Karpas-422 (cell line): ENCODE results near the gene COA1. TPM values are rescaled to one million over a fixed set of nuclear protein-coding genes. Genes with fewer than 3 reads are reported as not detected.
"Not testable (repeated sequence)": the region's sequence is repeated elsewhere in the genome, so short reads cannot be mapped to it uniquely, and the experiment has no call there.

Experiments used
- DNase-seq: peaks from one replicate; pipeline ENCODE4 v3.0.0-alpha.2; 2015
- H2AFZ ChIP-seq: fragments of 200-600 bp; sonication (generic); 2 replicates; pipeline ENCODE4 v1.6.1; 2014; ENCODE audit warnings: antibody characterized with exemption, low read length, mixed read lengths
- H3K27ac ChIP-seq: fragments of 200-600 bp; sonication (generic); 2 replicates; pipeline ENCODE4 v1.5.1; 2014; ENCODE audit warnings: mild to moderate bottlenecking, low read length, moderate library complexity
- H3K27me3 ChIP-seq: fragments of 200-600 bp; sonication (generic); 2 replicates; pipeline ENCODE4 v1.6.1; 2014; ENCODE audit warnings: low read length, mixed read lengths
- H3K36me3 ChIP-seq: fragments of 200-600 bp; sonication (generic); 2 replicates; pipeline ENCODE4 v1.6.1; 2014; ENCODE audit warnings: low read length, mixed read lengths; ENCODE audit not compliant: insufficient read depth
- H3K4me1 ChIP-seq: fragments of 200-600 bp; sonication (generic); 2 replicates; pipeline ENCODE4 v1.6.1; 2014; ENCODE audit warnings: mild to moderate bottlenecking, low read length, mixed read lengths
- H3K4me2 ChIP-seq: fragments of 200-600 bp; sonication (generic); 2 replicates; pipeline ENCODE4 v1.6.1; 2014; ENCODE audit warnings: low read length, low read depth, mild to moderate bottlenecking; ENCODE audit not compliant: poor library complexity, severe bottlenecking
- H3K4me3 ChIP-seq: fragments of 200-600 bp; sonication (generic); 2 replicates; pipeline ENCODE4 v1.5.1; 2014; ENCODE audit warnings: mild to moderate bottlenecking, antibody characterized with exemption, low read length, mixed read lengths
- H3K79me2 ChIP-seq: fragments of 200-600 bp; sonication (generic); 2 replicates; pipeline ENCODE4 v1.6.1; 2014; ENCODE audit warnings: mild to moderate bottlenecking, low read length, mixed read lengths
- H3K9ac ChIP-seq: fragments of 200-600 bp; sonication (generic); 2 replicates; pipeline ENCODE4 v1.6.0; 2014; ENCODE audit warnings: low read length
- H3K9me2 ChIP-seq: fragments of 200-600 bp; sonication (generic), shearing (Covaris generic); replicated peaks from 2 replicates; pipeline ENCODE4 v1.6.0; 2014; ENCODE audit warnings: mild to moderate bottlenecking, low read length, moderate library complexity; ENCODE audit not compliant: insufficient read depth
- H3K9me3 ChIP-seq: fragments of 300-700, 200-600 bp; sonication (generic); 2 replicates; pipeline ENCODE4 v1.6.1; 2014; ENCODE audit warnings: low read length, mixed read lengths
- H4K20me1 ChIP-seq: fragments of 200-600 bp; sonication (generic); 2 replicates; pipeline ENCODE4 v1.6.1; 2014; ENCODE audit warnings: mild to moderate bottlenecking, antibody characterized with exemption, low read length, low read depth; ENCODE audit not compliant: insufficient read depth
- total RNA-seq: library from RNA; depleted of rRNA; stranded (reverse); fragments of >200 nt; shearing (Covaris generic); gene quantifications from 2 replicates; pipeline ENCODE4 v1.2.3, GENCODE V29; 2014; ENCODE audit warnings: low replicate concordance

The COA1 gene
- total RNA-seq, 1 experiment from 2014 or later, result 60.2 TPM

DNA sequence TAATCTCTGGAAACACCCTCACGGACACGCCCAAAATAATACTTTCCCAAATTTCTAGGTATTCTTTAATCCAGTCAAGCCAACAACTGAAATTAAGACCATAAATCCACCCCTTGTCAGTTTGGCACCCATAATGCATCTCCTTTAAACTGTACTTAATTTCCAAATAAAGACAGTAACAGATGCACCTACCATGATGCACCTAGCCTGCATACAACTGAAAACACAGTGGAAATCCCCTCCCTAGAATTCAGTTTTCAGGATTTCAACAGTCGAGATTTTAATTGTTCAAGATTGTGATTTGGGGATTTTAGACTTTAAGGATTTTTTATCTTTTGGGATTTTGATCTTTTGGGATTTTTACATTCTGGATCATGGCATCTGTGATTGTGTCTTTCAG, 129.3 kb downstream of the COA1 start:
- no peaks in the 10 kb centered on the region; the same call in 1 of the 2 replicates for H4K20me1 ChIP-seq
- H3K36me3 ChIP-seq, result no peaks in the 10 kb centered on the region
- no peak for DNase-seq
- H3K9me3 ChIP-seq, result no peaks in the 10 kb centered on the region
- no peaks in the 10 kb centered on the region for H3K9me2 ChIP-seq
- H3K4me3 ChIP-seq, result no peak overlapping the region
- H3K9ac ChIP-seq, result no peak overlapping the region
- no peak overlapping the region for H3K27ac ChIP-seq
- no peaks in the 10 kb centered on the region for H3K27me3 ChIP-seq
- H3K79me2 ChIP-seq, result no peaks in the 10 kb centered on the region
- H2AFZ ChIP-seq, result no peak overlapping the region
- no peak overlapping the region for H3K4me2 ChIP-seq
- no peaks in the 10 kb centered on the region for H3K4me1 ChIP-seq

DNA sequence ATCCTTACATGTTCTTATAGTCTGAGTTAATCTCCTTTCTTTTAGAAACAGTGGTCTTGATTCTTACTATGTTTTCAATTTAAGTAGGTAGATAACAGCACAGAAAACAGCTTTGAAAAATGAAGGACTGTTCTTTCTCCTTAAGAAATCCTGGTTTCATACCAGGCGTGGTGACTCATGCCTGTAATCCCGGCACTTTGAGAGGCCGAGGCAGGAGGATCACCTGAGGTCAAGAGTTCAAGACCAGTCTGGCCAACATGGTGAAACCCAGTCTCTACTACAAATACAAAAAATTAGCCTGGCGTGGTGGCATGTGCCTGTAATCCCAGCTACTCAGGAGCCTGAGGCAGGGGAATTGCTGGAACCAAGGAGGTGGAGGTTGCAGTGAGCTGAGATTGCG, 132.9 kb downstream of the COA1 start:
- H3K79me2 ChIP-seq, H3K9me3 ChIP-seq, H3K27me3 ChIP-seq, H3K9me2 ChIP-seq, H3K4me2 ChIP-seq, H2AFZ ChIP-seq, H3K4me1 ChIP-seq, H3K27ac ChIP-seq, H4K20me1 ChIP-seq, DNase-seq, H3K4me3 ChIP-seq, H3K36me3 ChIP-seq, H3K9ac ChIP-seq: not testable (repeated sequence)

DNA sequence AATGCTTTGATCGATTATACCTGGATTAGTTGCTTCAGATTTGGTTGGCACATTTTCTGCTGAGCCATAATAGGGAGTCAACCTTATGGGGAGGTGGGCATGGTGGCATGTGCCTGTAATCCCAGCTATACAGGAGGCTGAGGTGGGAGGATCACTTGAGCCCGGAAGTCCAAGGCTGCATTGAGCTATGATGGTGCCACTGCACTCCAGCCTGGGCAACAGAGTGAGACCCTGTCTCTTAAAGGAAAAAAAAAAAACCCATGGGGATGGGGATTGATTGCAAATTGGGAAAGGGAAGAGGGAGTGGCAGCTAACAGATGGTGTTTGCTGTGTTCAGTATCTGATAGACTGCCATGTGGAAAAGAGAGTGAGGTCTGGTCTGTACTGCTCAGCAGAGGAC, 135.3 kb downstream of the COA1 start:
- no peak overlapping the region for H3K9ac ChIP-seq
- peaks cover 7% of the 10 kb centered on the region; the same call in 1 of the 2 replicates for H4K20me1 ChIP-seq
- no peaks in the 10 kb centered on the region for H3K4me1 ChIP-seq
- H3K27ac ChIP-seq, result no peak overlapping the region
- no peaks in the 10 kb centered on the region for H3K9me3 ChIP-seq
- no peaks in the 10 kb centered on the region for H3K27me3 ChIP-seq
- H3K79me2 ChIP-seq, result no peaks in the 10 kb centered on the region
- H3K9me2 ChIP-seq, result no peaks in the 10 kb centered on the region
- H2AFZ ChIP-seq, result no peak overlapping the region
- H3K36me3 ChIP-seq, result no peaks in the 10 kb centered on the region
- DNase-seq, result no peak
- no peak overlapping the region for H3K4me2 ChIP-seq
- H3K4me3 ChIP-seq, result no peak overlapping the region

GRCh38 chr7:43593010-43593409, 136.3 kb downstream of the COA1 start:
- no peaks in the 10 kb centered on the region for H3K4me1 ChIP-seq
- no peaks in the 10 kb centered on the region for H3K9me2 ChIP-seq
- H3K79me2 ChIP-seq, result no peaks in the 10 kb centered on the region
- H2AFZ ChIP-seq, result no peak overlapping the region
- no peaks in the 10 kb centered on the region for H3K36me3 ChIP-seq
- H3K27ac ChIP-seq, result no peak overlapping the region
- DNase-seq, result no peak
- peaks cover 10% of the 10 kb centered on the region; the same call in 1 of the 2 replicates for H4K20me1 ChIP-seq
- no peak overlapping the region for H3K4me3 ChIP-seq
- H3K4me2 ChIP-seq, result no peak overlapping the region
- no peaks in the 10 kb centered on the region for H3K9me3 ChIP-seq
- H3K27me3 ChIP-seq, result no peaks in the 10 kb centered on the region
- H3K9ac ChIP-seq, result no peak overlapping the region

DNA sequence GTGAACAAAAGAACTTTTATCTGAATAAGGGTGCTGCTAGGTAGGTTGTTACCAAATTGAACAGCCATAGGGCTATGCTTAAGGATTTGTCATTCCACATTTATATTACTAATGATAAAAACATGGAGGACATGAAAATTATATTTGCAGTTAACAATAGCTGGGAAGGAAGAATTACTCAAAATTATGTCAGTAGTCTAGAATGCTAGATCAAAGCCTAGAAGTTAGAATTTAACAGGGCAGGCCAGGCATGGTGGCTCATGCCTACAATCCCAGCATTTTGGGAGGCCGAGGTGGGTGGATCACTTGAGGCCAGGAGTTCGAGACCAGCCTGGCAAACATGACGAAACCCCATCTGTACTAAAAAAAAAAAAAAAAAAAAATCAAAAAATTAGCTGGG, 137.0 kb downstream of the COA1 start:
- Histone ChIP-seq H3K9me3 (no peaks in the 10 kb centered on the region), H2AFZ (no peak overlapping the region), H4K20me1 (peaks cover 10% of the 10 kb centered on the region; the same call in 1 of the 2 replicates), H3K9me2 (no peaks in the 10 kb centered on the region), H3K36me3 (no peaks in the 10 kb centered on the region), H3K9ac (no peak overlapping the region), H3K4me1 (no peaks in the 10 kb centered on the region; the same call in 1 of the 2 replicates), H3K4me2 (no peak overlapping the region), H3K27me3 (no peaks in the 10 kb centered on the region), H3K27ac (no peak overlapping the region), H3K4me3 (no peak overlapping the region), H3K79me2 (no peaks in the 10 kb centered on the region)
- DNase-seq, result no peak

GRCh38 chr7:43591558-43592180, 137.7 kb downstream of the COA1 start:
- Histone ChIP-seq H2AFZ (no peak overlapping the region), H3K9ac (no peak overlapping the region), H3K4me2 (no peak overlapping the region)

DNA sequence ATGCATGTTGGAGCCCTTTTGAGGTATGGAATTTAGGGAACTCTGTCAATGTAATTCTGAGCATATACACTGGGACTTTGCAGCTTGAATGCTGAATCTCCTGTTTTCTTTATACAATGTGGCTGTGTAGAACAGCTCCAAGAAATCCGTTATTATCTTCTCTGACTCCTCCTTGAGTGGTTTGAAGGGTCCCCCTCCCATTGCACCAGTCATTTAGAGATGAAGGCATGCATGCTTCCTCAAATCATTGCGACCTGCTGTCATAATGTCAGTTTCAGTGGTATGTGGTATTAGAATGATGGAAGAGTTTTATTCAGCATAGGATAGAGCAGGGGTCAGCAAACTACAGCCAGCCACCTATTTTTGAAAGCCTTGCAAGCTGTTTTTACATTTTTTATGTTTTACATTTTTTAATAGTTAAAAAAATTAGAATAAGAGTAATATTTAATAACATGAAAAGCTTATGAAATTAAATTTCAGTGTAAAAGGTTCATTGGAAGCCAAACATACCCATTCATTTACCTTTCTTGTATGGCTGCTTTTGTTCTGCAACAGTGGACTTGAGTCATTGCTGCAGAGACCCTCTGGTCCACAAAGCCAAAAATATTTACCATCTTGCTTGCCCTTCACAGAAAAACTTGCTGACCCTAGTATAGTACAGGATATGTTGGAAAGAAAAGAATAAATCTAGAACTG, 138.3 kb downstream of the COA1 start:
- H3K79me2 ChIP-seq, result no peaks in the 10 kb centered on the region
- no peaks in the 10 kb centered on the region for H3K9me3 ChIP-seq
- DNase-seq, result no peak
- no peak overlapping the region for H2AFZ ChIP-seq
- no peak overlapping the region for H3K4me3 ChIP-seq
- no peak overlapping the region for H3K27ac ChIP-seq
- H3K9me2 ChIP-seq, result no peaks in the 10 kb centered on the region
- peaks cover 14% of the 10 kb centered on the region; the same call in 1 of the 2 replicates for H4K20me1 ChIP-seq
- H3K4me1 ChIP-seq, result peaks cover 7% of the 10 kb centered on the region
- H3K27me3 ChIP-seq, result no peaks in the 10 kb centered on the region
- H3K4me2 ChIP-seq, result no peak overlapping the region
- H3K9ac ChIP-seq, result no peak overlapping the region
- H3K36me3 ChIP-seq, result no peaks in the 10 kb centered on the region

More at GRCh38 chr7:43591558-43592180, 137.7 kb downstream of the COA1 start:
- no peak for DNase-seq
- H3K36me3 ChIP-seq, result no peaks in the 10 kb centered on the region
- H3K79me2 ChIP-seq, result no peaks in the 10 kb centered on the region
- no peaks in the 10 kb centered on the region for H3K9me2 ChIP-seq
- no peak overlapping the region for H3K27ac ChIP-seq
- H3K4me3 ChIP-seq, result no peak overlapping the region
- no peaks in the 10 kb centered on the region for H3K27me3 ChIP-seq
- H3K9me3 ChIP-seq, result no peaks in the 10 kb centered on the region
- peaks cover 10% of the 10 kb centered on the region; the same call in 1 of the 2 replicates for H4K20me1 ChIP-seq
- peaks cover 3% of the 10 kb centered on the region; the same call in 1 of the 2 replicates for H3K4me1 ChIP-seq

DNA sequence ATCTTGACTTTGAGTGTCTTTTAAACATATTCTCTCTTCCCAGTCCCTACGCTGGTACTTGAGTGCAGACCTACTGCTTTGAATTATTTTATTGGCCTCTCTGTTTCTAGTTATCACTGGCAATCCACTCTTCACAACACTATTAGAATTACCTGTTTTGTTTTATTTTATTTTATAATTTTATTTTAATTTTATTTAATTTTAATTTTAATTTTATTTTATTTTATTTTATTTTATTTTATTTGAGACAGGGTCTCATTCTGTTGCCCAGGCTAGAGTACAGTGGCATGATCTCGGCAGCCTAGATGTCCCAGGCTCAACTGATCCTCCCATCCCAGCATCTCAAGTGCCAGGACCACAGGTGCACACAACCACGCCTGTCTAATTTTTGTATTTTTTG, 139.6 kb downstream of the COA1 start:
- H4K20me1 ChIP-seq, result peaks cover 23% of the 10 kb centered on the region; the same call in 1 of the 2 replicates
- H2AFZ ChIP-seq, result no peak overlapping the region
- H3K4me2 ChIP-seq, result no peak overlapping the region
- no peaks in the 10 kb centered on the region for H3K9me3 ChIP-seq
- no peaks in the 10 kb centered on the region for H3K79me2 ChIP-seq
- no peak overlapping the region for H3K9ac ChIP-seq
- H3K27me3 ChIP-seq, result no peaks in the 10 kb centered on the region
- H3K27ac ChIP-seq, result no peak overlapping the region
- no peaks in the 10 kb centered on the region for H3K9me2 ChIP-seq
- no peak overlapping the region for H3K4me3 ChIP-seq
- H3K36me3 ChIP-seq, result no peaks in the 10 kb centered on the region
- DNase-seq, result no peak
- peaks cover 16% of the 10 kb centered on the region for H3K4me1 ChIP-seq
